OCI-LY3 (cell line): ENCODE data around the gene DUSP5.

Experiments used
- H2AFZ ChIP-seq: fragments of 200-600, 300-600 bp; shearing (Covaris generic); 2 replicates; pipeline ENCODE4 v1.6.0; 2014; ENCODE audit warnings: antibody characterized with exemption, low read depth, low read length
- H3K27ac ChIP-seq: fragments of 200-600, 300-600 bp; sonication (generic); 2 replicates; pipeline ENCODE4 v1.5.1; 2014; ENCODE audit warnings: mild to moderate bottlenecking, low read length, moderate library complexity, mixed read lengths
- H3K27me3 ChIP-seq: fragments of 200-600, 300-600 bp; sonication (generic); 2 replicates; pipeline ENCODE4 v1.6.1; 2014; ENCODE audit warnings: low read depth, low read length, mixed read lengths
- H3K36me3 ChIP-seq: fragments of 200-600, 300-600 bp; sonication (generic); replicated peaks from 2 replicates; pipeline ENCODE3; 2014; ENCODE audit warnings: low read depth, low read length, mixed read lengths
- H3K4me1 ChIP-seq: fragments of 300-600, 200-600 bp; sonication (generic); 2 replicates; pipeline ENCODE4 v1.6.1; 2014; ENCODE audit warnings: low read length, mixed read lengths
- H3K4me2 ChIP-seq: fragments of 200-600, 300-600 bp; sonication (generic); 2 replicates; pipeline ENCODE4 v1.6.1; 2014; ENCODE audit warnings: low read length, mixed read lengths
- H3K4me3 ChIP-seq: fragments of 300-600, 200-600 bp; sonication (generic); 2 replicates; pipeline ENCODE4 v1.5.1; 2014; ENCODE audit warnings: antibody characterized with exemption, mild to moderate bottlenecking, low read length, moderate library complexity
- H3K79me2 ChIP-seq: fragments of 300-600, 200-600 bp; shearing (Covaris generic); 2 replicates; pipeline ENCODE4 v1.6.1; 2014; ENCODE audit warnings: mild to moderate bottlenecking, low read length, mixed read lengths
- H3K9ac ChIP-seq: fragments of 300-600, 200-600 bp; shearing (Covaris generic); 2 replicates; pipeline ENCODE4 v1.6.0; 2014; ENCODE audit warnings: mild to moderate bottlenecking, low read length, moderate library complexity
- H3K9me3 ChIP-seq: fragments of 200-600, 300-600 bp; shearing (Covaris generic); 2 replicates; pipeline ENCODE4 v1.6.1; 2014; ENCODE audit warnings: low read length, mixed read lengths; ENCODE audit not compliant: insufficient read depth
- H4K20me1 ChIP-seq: fragments of 200-600, 300-600 bp; sonication (generic); 2 replicates; pipeline ENCODE4 v1.6.1; 2016; ENCODE audit warnings: low read length, mixed read lengths; ENCODE audit not compliant: insufficient read depth
- CTCF ChIP-seq: fragments of 200-600, 300-600 bp; sonication (generic); IDR thresholded peaks from 2 replicates; pipeline ENCODE4 v1.5.1; 2014; ENCODE audit warnings: antibody characterized with exemption, low read length, low read depth
- EZH2phosphoT487 ChIP-seq: fragments of 200-600 bp; shearing (Covaris generic); IDR thresholded peaks from 2 replicates; pipeline ENCODE4 v1.6.1; 2018; ENCODE audit warnings: antibody characterized with exemption, mixed run types, low read depth

Gene DUSP5

DNA sequence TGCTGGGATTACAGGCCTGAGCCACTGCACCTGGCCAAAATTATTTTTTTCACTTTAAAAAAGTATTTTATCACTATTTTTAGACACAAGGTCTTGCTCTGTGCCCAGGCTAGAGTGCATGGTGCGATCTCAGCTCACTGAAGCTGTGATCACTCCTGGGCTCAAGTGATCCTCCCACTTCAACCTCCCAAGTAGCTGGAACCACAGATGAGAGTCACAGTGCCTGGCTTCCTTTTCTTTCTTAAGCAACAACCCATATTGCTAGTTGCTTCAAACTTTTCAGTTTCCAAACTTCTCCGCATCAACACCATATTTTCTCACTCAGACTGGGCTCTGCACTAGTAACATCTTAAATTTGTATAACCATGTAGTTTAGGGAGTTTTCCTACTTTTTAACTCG is 60.3 kb downstream of the DUSP5 start:
- Histone ChIP-seq H2AFZ (no peak overlapping the region), H4K20me1 (no peaks in the 10 kb centered on the region), H3K79me2 (no peaks in the 10 kb centered on the region), H3K4me1 (no peaks in the 10 kb centered on the region), H3K36me3 (no peaks in the 10 kb centered on the region), H3K9me3 (no peaks in the 10 kb centered on the region), H3K4me3 (no peak overlapping the region), H3K27ac (no peak overlapping the region), H3K27me3 (peaks cover 4% of the 10 kb centered on the region), H3K4me2 (no peak overlapping the region), H3K9ac (no peak overlapping the region)
- TF ChIP-seq CTCF: no peak

GRCh38 chr10:110560012-110560411 is 62.3 kb downstream of the DUSP5 start:
- Histone ChIP-seq H3K4me2 (no peak overlapping the region), H3K4me3 (no peak overlapping the region)

More at GRCh38 chr10:110560012-110560411, 62.3 kb downstream of the DUSP5 start:
- H2AFZ ChIP-seq: no peak overlapping the region
- no peak overlapping the region for H3K27ac ChIP-seq
- peaks cover 22% of the 10 kb centered on the region for H3K27me3 ChIP-seq
- H3K9ac ChIP-seq: no peak overlapping the region
- H3K79me2 ChIP-seq: no peaks in the 10 kb centered on the region
- H3K4me1 ChIP-seq: no peaks in the 10 kb centered on the region
- H4K20me1 ChIP-seq: no peaks in the 10 kb centered on the region
- no peaks in the 10 kb centered on the region for H3K36me3 ChIP-seq
- H3K9me3 ChIP-seq: no peaks in the 10 kb centered on the region
- TF ChIP-seq CTCF (no peak), EZH2phosphoT487 (no peak)
